HG02678 (cell line): Measurements from ENCODE around the gene ART5.
"Not testable (repeated sequence)": the region's sequence is repeated elsewhere in the genome, so short reads cannot be mapped to it uniquely, and the experiment has no call there.

Experiments
- ATAC-seq: cut with Tn5 transposase; IDR thresholded peaks from one replicate; pipeline ENCODE4 v1.9.1; 2021; ENCODE audit warnings: mild to moderate bottlenecking, moderate library complexity; ENCODE audit not compliant: unreplicated experiment

The ART5 gene

GRCh38 chr11:3659595-3660515, 18.1 kb upstream of the ART5 start:
- no peak for ATAC-seq

DNA sequence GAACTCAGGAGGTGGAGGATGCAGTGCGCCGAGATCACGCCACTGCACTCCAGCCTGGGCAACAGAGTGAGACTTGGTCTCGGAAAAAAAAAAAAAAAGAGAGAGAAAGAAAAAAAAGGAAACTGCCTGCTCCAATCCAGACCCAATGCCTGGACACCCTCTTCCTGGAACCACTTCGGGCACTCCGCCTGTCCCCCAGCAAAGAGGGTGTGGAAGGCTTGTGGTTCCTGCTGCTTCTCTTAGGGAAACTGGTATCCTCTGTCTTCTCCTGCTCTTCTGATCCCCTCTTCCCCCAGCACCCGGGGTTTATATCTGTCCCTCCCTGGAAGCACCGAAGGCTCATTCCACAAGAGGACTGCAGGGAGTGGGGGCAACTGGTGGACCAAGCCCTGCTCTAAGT, 16.5 kb upstream of the ART5 start:
- ATAC-seq = no peak

DNA sequence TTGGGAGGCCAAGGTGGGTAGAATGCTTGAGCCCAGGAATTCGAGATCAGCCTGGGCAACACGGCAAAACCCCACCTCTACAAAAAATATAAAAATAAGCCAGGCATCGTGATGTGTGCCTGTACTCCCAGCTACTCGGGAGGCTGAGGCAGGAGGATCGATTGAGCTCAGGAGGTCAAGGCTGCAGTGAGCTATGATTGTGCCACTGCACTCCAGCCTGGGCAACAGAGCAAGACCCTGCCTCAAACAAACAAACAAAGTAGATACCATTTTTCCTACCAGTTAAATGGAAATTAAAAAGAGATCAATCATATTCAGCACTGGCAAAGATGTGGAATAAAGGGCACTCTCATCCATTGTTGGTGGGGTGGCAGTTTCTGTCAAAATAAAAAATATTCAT, 15.5 kb upstream of the ART5 start:
- ATAC-seq = not testable (repeated sequence)

- ATAC-seq = no peak
These were observed 13.8 kb upstream of the ART5 start for GRCh38 chr11:3655547-3655946.

GRCh38 chr11:3652514-3652913, 10.7 kb upstream of the ART5 start:
- not testable (repeated sequence) for ATAC-seq

DNA sequence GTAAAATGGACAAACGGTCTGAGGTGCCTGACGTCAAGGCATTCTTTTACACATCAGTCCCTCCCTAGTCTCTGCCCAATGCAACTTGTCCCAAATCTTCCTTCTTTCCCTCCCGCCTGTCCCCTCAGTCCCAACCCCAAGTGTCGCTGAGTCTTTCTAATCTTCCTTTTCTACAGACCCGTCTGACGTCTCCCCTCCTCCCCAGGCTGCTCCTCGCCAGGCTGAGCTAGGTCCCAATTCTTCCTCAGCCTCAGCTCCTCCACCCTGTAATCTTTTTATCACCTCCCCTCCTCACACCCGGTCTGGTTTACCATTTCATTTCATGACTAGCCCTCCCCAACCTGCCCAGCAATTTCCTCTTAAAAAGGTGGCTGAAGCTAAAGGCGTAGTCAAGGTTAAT, 7.6 kb upstream of the ART5 start:
- not testable (repeated sequence) for ATAC-seq

DNA sequence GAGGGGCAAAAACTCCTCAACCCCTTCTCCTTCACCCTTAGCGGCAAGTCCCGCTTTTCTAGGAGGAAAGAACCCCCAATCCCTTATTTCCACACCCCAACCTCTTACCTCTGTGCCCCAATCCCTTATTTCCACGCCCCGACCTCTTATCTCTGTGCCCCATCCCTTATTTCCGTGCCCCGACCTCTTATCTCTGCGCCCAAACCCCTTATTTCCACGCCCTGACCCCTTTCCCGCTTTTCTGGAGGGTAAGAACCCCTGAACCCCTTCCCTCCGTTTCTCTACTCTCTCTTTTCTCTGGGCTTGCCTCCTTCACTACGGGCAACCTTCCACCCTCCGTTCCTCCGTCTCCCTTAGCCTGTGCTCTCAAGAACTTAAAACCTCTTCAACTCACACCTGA, 7.1 kb upstream of the ART5 start:
- not testable (repeated sequence) for ATAC-seq

DNA sequence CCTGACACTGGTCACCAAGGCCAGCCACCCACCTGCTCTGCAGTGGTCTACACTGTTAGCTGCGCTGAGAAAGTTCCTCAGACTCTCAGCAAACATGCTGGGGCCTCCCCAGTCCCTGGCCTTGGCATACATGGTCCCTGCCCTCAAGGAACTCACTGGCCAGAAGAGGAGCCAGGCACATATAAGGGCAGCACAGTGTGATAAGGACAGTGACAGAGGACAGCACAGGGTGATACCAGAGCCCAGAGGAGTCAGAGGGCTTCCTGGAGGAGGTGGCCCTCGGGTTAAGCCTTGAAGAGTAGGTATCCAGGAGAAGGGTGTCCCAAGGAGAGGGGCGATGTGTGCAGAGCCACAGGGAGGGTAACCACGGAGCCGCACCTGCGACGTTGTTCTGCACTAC, 3.8 kb upstream of the ART5 start:
- no peak for ATAC-seq

DNA sequence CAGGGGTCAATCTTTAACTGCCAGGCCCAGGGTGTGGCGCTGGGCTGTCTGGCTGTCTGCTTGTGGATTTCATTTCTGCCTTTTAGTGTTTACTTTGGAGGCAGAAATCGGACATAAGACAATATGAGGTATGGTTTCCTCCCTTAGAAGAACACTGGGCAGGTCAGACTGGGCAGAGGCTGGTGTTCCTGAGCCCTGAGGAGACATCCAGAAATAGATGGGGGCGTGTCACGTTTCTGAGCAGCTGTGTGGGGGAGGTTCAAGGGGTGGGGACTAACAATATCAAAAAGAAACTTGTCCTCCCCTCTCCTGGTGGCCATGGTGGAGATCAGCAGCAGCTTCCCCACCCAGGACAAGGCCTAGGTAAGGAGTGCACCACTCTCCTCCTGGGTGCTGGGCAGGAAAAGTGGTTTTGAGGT, 3.0 kb upstream of the ART5 start, which contains the start of gene ART1:
Gene ART1 (plus strand): TSS at position 312 of the 419 bp plus-strand sequence. CDS start 14,086 bp downstream, outside the sequence.
- no peak for ATAC-seq

DNA sequence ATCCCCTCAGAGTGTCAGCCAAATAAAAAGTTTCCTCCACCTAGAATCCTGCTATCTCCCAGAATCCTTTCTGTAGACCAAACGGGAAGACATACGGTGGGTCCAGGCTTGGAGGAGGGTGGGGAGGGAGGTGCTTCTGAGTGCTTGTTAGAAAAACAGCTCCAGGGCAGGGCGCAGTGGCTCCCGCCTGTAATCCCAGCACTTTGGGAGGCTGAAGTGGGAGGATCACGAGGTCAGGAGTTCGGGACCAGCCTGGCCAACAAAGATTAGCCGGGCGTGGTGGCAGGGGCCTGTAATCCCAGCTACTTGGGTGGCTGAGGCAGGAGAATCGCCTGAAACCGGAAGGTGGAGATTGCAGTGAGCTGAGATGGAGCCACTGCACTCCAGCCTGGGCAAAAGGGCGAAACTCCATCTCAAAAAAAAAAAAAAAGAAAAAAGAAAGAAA, 1.3 kb upstream of the ART5 start:
- ATAC-seq = not testable (repeated sequence)

- ATAC-seq = no peak
These were observed 519 bp upstream of the ART5 start for GRCh38 chr11:3642071-3642951.

- ATAC-seq = no peak
These were observed 601 bp downstream of the ART5 start for GRCh38 chr11:3641191-3641590.

- no peak for ATAC-seq
These were observed 2.0 kb downstream of the ART5 start for GRCh38 chr11:3639841-3640240.

DNA sequence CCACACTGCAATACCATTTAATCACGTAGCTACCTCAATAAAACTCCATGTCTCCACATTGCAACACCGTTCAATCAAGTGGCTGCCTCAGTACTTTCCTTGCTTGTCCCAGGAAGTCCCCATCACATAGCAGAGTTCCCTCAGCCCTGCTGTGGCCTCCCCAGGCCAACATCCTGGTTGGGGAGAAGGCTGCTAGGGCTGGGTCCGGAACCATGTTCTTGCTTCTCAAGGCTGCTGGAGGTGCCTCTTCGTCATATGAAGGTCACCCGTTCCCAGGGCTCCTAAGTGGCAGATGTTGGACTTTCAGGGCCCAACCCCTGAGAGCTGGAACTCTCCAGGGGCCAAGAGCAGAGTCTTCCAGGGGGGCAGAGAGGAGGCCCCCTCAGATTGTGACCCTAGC, 3.3 kb downstream of the ART5 start:
- no peak for ATAC-seq

DNA sequence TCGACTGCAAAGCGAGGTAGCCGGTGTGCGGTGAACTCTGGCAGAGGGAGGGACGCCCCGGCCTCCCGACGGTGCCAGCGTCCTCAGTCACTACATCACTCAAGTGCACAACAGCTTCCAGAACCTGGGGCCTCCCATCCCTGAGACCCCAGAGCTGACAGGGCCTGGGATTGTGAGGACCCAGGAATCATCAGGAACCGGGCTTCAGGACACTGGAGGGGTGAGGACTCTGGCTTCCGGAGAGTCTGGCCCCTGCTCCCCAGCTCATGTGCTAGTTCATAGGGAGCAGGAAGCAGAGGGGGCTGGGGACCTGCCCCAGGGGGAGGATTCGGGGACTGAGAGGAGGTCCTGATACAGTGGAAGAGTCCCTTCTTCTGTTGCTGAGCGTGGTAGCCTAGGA, 4.6 kb downstream of the ART5 start:
- no peak for ATAC-seq

DNA sequence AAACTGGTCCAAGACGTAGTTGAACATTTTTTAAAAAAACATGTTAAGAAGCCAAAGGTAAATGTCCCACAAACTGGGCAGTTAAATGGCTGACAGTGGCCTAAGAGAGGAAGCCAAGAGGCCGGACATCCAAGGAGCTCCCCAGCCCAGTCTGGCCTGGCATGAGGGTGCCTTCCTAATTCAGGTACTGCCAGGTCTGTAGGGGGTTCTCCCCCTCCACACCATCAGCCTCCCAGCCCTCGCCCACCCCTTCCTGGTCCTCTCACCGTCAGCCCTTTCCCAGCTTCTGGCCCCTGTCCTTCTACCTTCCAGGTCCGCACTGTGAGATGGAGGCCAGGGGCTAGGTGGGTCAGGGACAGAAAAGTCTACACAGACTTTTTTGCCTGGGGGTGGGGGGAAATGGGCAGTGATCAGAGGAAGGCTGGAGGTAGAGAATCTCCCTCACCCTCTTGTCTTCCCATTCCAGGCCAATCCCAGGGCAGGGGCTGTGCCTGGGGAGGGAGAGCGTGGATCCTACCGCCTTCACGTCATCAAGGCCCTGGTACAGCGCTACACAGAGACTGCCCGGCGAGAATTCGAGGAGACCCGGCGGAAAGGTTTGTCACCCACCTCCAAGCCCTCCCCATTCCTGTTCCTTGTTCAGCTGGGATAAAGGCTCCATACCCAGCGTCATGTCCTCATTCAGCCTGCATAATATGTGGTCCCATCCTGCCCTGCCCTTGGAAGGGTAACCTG, 6.0 kb downstream of the ART5 start:
- ATAC-seq = no peak

DNA sequence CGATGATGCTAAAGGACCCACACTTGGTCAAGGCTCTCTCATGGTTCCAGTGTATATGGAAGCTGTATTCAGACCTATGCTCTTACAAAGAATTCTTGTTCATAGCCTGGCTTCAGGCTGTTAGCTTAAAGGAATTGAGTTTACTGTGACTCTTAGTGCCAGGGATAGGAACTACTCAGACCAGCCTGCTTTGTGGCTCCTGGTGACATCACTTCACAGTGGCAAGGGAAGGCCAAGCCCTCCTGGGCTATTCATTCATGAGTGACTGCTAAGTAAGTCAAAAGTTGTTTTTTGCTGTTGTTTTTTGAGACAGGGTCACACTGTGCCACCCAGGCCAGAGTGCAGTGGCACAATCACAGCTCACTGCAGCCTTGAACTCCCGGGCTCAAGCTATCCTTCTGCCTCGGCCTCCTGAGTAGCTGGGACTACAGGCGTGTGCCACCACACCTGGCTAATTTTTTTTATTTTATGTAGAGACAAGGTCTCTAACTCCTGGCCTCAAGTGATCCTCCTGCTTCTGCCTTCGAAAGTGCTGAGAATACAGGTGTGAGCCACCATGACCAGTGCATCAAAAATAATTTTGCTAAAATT, 9.6 kb downstream of the ART5 start:
- no peak for ATAC-seq

GRCh38 chr11:3631331-3631730, 10.5 kb downstream of the ART5 start:
- ATAC-seq = no peak

DNA sequence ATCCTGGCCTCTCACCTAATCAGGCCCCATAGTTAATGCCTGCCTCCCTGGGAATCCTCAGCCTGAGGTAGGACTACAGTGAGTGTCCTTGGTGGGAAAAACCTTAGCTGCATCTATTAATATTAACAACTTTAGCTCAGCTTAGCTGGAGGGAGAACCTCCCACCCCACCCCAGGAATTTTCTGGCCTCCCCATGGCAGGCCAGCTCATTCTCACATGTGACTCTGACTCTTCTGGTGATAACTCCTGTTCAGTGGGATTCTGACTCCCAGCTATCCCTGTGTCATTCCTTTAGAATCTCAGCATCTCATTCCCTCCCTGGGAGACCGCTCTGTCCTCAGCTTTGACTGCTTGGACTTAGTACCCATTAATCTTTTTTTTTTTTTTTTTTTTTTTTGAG, 14.5 kb downstream of the ART5 start:
- no peak for ATAC-seq

DNA sequence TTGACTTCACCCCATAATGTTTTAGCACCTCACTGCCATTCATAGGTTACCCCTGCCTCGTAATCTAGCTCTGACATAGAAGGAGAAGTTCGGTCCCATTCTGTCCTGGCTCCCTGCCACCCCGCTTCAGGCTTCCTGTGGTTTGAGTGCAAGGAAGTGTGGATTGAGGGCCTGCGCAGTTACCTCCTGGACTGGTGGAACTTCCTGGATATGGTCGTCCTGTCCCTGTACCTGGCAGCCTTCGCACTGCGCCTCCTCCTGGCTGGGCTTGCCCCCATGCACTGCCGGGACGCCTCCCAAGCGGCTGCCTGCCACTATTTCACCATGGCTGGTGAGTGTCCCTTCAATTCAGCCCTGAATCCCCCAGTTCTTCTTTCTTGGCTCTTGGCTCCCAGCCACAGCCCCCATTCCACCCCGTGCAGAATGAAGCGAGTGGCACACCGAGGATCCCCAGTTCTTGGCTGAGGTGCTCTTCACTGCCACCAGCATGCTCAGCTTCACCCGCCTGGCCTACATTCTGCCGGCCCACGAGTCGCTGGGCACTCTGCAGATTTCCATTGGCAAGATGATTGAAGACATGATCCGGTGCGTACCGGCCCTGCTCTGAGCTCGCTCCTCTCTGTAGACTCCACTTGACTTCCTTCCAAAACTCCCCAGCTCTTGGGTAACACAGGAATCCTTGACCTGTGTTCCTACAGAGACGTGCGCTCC, 15.4 kb downstream of the ART5 start:
- no peak for ATAC-seq
